Mesothelial cell of epicardium (in vitro differentiated cells): ENCODE data around the gene HHATL. TPM values are rescaled to one million over a fixed set of nuclear protein-coding genes. Genes with fewer than 3 reads are reported as not detected.

Source experiments
- DNase-seq, 2 experiments: peaks; one replicate each; pipeline ENCODE4 v3.0.0; 2021; ENCODE audit warnings: low spot score in 2 of 2; ENCODE audit not compliant: unreplicated experiment in 2 of 2
- H3K27ac Mint-ChIP-seq: 2 replicates; pipeline ENCODE4 v1.8.0; 2021; ENCODE audit warnings: mixed read lengths
- H3K27me3 Mint-ChIP-seq: 2 replicates; pipeline ENCODE4 v1.8.0; 2021; ENCODE audit warnings: low read depth, mixed read lengths
- H3K36me3 Mint-ChIP-seq: 2 replicates; pipeline ENCODE4 v1.8.0; 2021; ENCODE audit warnings: mixed read lengths
- H3K4me1 Mint-ChIP-seq: 2 replicates; pipeline ENCODE4 v1.8.0; 2021; ENCODE audit warnings: mixed read lengths
- H3K4me3 Mint-ChIP-seq: 2 replicates; pipeline ENCODE4 v1.8.0; 2021; ENCODE audit warnings: mild to moderate bottlenecking, moderate library complexity, mixed read lengths
- H3K9me3 Mint-ChIP-seq: 2 replicates; pipeline ENCODE4 v1.8.0; 2021; ENCODE audit warnings: mixed read lengths
- CTCF ChIP-seq: fragments of 200-600 bp; sonication (generic); IDR thresholded peaks from one replicate; pipeline ENCODE4 v1.5.0; 2021; ENCODE audit warnings: antibody characterized with exemption; ENCODE audit not compliant: unreplicated experiment
- total RNA-seq: library from RNA; stranded (reverse); gene quantifications from 3 replicates; pipeline ENCODE4 v1.2.1, GENCODE V29; 2021

Gene HHATL
- total RNA-seq, 1 donor from 2014 or later = not detected

GRCh38 chr3:42670670-42671069, 31.9 kb downstream of the HHATL start:
- H3K4me3 Mint-ChIP-seq = no peak overlapping the region
- DNase-seq = no peak
- H3K36me3 Mint-ChIP-seq = no peaks in the 10 kb centered on the region
- H3K9me3 Mint-ChIP-seq = no peaks in the 10 kb centered on the region
- H3K4me1 Mint-ChIP-seq = no peaks in the 10 kb centered on the region
- no peak overlapping the region for H3K27ac Mint-ChIP-seq
- no peak for TF ChIP-seq CTCF
- H3K27me3 Mint-ChIP-seq = peaks cover 8% of the 10 kb centered on the region

DNA sequence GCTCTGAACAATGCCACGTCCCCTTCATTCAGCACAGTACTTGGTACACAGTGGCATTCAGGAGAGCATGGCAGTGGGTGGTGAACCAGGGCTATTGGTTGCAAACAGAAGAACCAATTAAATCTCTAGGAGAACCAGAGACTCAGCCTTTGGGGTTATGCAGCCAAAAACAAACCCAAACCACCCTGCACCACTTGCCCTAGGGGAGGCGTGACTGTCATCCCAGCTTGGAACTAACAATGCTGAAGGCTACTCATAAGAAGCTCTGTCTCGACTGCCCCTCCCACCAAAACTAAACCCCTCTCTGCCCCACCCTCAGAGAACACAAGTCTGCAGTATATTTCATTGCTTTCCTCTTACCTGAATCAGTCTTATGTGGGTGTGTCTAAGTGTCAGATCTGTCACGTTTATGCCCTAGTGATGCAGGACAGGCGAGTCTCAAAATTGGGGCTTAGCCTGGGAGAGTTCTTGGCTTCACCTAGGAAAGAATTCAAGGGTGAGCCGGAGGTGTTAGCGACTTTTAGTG, 32.5 kb downstream of the HHATL start:
- Mint-ChIP-seq H3K4me1 (no peaks in the 10 kb centered on the region), H3K27me3 (peaks cover 8% of the 10 kb centered on the region), H3K9me3 (no peaks in the 10 kb centered on the region), H3K36me3 (no peaks in the 10 kb centered on the region), H3K4me3 (no peak overlapping the region), H3K27ac (no peak overlapping the region)
- TF ChIP-seq CTCF = no peak
- DNase-seq = no peak

DNA sequence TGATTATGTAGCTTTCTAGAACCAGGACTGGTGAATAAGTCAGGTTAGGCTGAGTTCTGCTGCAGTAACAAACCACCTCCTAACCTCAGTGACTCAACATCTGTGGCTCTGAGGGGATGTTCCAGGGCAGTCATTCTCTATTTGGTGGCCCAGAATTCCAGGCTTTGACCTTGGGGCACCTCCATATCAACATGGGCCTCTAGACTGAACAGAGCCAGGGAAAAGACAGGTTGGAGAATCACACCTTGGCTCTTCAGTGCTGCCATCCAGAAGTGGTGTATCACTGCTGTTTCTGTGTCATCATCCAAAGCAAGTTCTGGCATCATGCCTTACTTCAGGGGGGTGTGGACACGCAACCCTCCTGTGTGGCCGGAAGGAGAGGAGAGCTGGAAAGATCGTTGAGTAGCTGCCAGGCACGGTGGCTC, 33.8 kb downstream of the HHATL start:
- H3K4me3 Mint-ChIP-seq = no peak overlapping the region

GRCh38 chr3:42668413-42668760, 34.2 kb downstream of the HHATL start:
- H3K27ac Mint-ChIP-seq = no peak overlapping the region
- no peak for TF ChIP-seq CTCF
- H3K9me3 Mint-ChIP-seq = no peaks in the 10 kb centered on the region
- DNase-seq = no peak
- no peaks in the 10 kb centered on the region for H3K4me1 Mint-ChIP-seq
- H3K36me3 Mint-ChIP-seq = no peaks in the 10 kb centered on the region
- peaks cover 6% of the 10 kb centered on the region for H3K27me3 Mint-ChIP-seq
- H3K4me3 Mint-ChIP-seq = no peak overlapping the region

More for the DNA sequence above, 33.8 kb downstream of the HHATL start:
- Mint-ChIP-seq H3K27me3 (peaks cover 6% of the 10 kb centered on the region), H3K36me3 (no peaks in the 10 kb centered on the region), H3K4me1 (no peaks in the 10 kb centered on the region), H3K9me3 (no peaks in the 10 kb centered on the region), H3K27ac (no peak overlapping the region)
- no peak for TF ChIP-seq CTCF
- DNase-seq = no peak

- no peak overlapping the region for H3K4me3 Mint-ChIP-seq
- no peak for TF ChIP-seq CTCF
- peak in 1 of 2 experiments; percentile 10 for DNase-seq
- H3K36me3 Mint-ChIP-seq = no peaks in the 10 kb centered on the region
- peaks cover 6% of the 10 kb centered on the region for H3K27me3 Mint-ChIP-seq
- H3K9me3 Mint-ChIP-seq = no peaks in the 10 kb centered on the region
- no peak overlapping the region for H3K27ac Mint-ChIP-seq
- no peaks in the 10 kb centered on the region for H3K4me1 Mint-ChIP-seq
Observed at GRCh38 chr3:42667523-42668412, 34.8 kb downstream of the HHATL start.
